HG03432 (cell line): Measurements from ENCODE around the gene CDHR4.

Experiments
- ATAC-seq: cut with Tn5 transposase; IDR thresholded peaks from one replicate; pipeline ENCODE4 v1.9.1; 2021; ENCODE audit warnings: mild to moderate bottlenecking, moderate library complexity; ENCODE audit not compliant: unreplicated experiment

CDHR4 gene

DNA sequence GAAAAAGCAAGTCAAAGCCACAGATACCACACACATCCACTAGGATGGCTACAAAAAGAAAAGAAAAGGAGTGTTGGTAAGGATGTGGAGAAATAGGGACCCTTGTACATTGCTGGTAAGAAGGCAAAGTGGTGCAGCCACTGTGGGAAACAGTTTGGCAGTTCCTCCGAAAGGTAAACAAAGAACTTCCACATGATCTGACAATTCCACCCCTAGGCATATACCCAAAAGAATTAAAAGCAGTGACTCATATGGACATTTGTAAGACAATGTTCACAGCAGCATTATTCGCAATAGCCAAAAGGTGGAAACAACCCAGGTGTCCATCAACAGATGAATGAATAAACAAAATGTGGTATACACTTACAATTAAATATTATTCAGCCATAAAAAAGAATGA, 53.7 kb downstream of the CDHR4 start:
- no peak for ATAC-seq
